NCI-H2107 (cell line): Measurements from ENCODE around the gene BRSK2.

Source experiments
- DNase-seq: peaks from one replicate; lab custom pipeline; 2025; lab: John Stamatoyannopoulos, UW

Gene BRSK2

DNA sequence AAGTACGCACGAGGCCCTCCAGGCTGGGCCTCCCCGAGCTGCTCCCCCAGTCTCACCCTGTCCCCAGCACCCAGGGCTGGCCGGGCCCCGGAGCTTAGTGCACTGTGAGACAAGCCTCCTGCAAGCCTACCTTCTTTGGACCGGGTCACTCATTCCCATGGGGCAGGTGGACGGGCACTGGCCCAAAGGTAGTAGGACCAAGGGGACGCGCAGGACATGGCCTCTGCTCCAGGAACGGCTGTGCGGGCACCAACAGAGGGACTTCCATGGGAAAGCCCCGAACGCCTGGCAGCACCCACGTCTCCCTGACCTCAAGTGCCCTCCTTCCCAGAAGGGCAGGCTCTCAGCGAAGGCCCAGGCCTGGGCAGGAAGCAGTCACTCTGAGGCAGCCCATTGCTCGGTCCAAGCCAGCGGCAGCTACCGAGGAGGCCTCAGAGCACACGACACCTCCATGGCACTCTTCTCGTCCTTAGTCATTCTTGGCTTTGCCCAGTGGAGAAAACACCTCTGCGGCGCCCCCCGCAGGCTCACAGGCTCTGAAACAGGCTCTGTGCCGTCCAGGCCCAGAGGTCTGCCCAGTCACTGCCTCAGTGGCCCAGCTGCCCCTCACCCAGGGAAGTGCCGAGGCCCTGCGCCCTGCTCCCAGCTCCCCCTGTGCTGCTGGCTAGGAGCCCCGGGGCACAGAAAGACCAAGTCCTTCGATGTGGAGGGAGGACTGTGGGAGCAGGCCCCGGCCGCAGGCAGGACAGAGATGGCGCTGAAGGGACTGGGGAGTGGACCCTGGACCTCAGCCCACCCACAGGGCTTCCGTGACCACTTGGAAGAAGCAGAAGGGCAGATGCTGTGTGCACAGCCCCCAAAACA is 93.1 kb downstream of the BRSK2 start:
- no peak for DNase-seq

DNA sequence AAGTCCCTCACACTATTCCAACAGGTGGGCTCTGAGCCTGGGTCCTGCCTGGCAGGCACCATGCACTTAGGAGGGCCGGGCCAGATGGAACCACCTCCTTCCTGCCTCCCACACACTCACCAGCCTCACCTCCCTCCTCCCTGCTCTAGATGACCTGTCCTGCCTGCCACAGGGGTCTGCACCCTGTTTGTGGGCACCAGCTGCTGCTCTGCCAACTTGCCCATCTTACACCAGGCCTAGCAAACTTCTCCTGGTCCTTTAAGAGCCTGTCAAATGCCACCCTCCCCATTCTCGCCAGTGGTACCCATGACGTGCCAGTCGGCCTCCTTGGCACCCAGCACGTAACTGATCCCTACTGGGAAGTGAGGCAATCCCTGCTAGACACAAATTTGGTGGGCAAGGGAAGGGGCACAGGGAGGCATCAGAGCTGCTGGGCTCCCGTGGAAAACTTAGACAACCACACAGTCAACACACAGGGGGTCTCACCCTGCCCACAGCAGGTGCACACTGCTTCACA is 93.8 kb downstream of the BRSK2 start:
- DNase-seq, result no peak

DNA sequence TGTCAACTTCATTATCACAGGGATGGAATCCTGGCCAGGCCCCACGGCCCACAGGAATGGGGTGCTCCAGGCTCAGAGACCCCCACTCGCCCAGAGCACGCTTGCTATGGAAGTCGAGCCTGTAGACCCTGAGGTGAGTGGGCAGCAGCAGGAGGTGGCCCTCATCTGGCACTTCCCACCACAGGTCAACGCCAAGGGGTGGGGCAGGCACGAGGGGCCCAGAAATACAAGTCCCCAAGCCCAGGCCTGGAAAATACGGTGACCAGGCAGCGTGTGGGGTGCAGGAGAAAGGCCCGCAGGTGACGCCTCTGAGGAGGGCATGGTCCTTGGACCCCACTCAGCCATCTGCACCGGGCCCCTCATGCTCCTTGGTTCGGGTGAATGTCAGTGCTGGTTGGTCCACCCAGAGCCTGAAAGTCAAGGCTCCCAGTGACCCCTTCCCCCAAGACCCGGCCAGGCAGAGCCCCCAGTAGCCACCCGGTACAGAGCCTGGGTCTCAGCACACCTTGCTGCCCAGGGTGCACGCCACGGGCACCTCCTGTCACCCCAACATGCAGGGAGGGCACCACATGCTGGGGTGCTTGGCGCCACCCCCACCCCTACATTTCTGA is 94.4 kb downstream of the BRSK2 start:
- DNase-seq, result no peak

DNA sequence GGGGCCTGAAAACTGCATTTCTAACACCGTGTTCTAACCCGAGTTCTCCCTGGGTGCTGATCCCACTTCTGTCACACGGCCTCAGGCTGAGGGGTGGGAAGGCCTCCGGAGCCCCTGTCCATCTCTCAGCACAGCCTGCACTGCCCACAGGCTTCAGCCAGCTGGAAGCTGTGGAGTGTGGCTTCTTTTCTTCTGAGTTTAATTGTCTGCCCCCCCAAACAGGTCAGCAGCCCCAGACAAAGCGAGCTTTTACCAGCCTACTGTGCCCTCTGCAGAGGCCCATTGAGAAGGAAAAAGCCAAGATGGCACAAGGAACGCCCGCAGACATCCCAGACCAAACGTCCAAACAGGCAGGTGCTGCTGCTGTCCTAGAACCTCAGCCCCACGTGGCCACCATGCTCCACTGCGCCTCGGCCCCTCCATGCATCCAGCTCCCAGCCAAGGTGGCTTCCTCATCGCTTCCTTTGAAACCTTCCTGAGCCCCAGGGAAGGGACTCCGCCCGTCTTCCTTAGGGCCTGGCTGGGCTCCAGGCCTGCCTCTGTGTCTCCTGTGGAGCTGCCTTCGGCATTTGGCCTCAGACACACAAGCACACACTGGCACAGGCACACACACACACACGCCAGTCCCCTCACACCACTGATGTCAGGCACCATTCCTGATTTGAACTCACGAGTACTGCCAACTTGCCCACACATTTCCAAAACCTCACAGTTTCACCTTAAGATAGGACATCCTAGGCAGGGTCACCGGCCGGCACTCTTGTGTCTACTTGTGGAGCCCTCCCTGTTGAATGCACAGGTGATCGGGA is 95.2 kb downstream of the BRSK2 start:
- no peak for DNase-seq

DNA sequence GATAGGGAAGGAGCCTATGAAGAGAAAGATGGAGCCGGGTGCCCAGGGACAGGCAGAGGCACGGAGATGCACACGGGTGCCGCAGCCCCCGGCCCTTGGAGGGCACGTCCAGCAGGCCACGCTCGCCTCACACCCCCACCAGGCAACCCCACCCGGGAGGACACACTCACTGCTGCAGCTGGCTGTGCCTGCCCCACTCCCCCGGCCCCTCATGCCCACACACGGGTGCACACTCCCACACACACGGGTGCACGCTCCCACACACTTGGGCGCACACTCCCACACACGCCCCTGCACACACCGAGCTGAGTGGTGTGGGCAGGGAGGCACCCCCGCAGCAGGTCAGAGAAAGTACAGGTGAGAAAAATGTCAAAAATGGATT is 95.8 kb downstream of the BRSK2 start:
- no peak for DNase-seq

DNA sequence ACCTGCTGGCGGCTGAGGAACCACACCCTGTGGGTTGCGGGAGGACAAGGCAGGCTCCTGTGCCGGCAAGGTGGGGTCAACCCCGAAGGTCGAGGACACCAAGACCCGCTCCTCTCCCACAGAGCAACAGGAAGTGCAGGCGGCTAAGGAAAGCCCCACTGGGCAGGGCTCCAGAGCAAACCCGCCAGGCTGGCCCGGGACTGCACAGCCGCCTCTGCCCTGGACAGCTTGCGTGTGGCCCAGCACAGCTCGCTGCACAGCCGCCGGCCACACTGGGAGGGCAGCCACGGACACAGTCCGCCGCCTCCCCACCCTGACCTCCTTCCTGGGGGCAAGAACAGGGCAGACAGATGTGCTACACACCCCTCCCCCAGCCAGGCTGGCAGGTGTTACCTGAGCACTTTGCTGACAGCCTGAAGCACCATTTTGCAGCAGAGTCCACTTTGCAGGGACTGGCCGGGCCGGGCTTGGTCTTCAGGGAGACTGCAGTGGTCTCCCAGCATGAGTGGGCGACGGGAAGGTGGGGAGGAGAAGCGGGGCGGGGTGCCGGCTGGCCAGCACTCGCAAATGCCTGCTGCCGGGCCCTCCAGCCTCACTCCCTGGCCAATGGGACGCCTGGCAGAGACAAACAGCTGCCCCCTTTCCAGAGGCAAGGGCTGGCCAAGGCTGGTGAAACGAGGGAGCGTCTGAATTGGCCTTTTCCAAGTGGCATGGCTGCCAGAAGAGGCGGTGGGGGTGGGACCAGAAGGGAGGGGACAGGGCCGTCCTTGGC is 96.5 kb downstream of the BRSK2 start, which contains the start of gene MOB2:
Gene MOB2 (minus strand): TSS at position 726 of the 772 bp plus-strand sequence. CDS start 223 bp downstream, at position 503.
- no peak for DNase-seq

DNA sequence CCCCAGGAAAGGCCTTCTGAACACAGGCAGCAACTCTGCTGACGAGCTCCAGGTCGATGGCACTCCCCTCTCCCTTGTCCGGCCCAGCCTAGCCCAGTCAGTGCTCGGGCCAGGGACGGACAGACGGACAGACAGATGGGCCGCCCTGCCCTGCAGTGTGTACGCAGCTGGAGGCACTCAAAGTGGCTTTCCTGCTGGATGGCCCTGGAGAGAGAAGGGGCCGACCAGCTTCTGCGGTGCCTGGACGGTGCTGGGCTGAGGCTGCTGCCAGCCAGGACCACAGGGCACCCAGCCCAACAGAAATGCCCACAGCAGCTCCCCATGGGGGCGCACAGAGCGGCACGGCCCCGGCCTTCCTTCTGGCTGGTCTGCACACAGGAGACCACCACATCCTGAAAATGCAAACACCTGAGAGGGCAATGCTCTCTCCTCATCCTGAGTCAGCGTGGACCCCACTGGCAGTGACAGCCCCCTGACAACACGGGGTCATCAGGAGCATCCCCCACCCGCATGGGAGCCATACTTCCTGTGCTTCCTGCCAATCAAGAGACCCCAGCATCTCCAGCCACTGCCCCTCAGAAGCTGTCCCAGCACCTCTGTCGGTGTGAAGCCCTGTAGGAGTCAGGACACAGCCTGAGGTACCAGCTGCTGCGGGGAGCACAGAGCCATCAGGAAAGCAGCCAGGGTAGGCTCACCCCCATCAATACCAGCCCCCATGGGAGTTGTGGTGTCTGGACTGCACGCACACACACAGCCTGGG is 97.5 kb downstream of the BRSK2 start:
- DNase-seq, result no peak

GRCh38 chr11:1487851-1488574 is 98.3 kb downstream of the BRSK2 start:
- DNase-seq, result no peak

DNA sequence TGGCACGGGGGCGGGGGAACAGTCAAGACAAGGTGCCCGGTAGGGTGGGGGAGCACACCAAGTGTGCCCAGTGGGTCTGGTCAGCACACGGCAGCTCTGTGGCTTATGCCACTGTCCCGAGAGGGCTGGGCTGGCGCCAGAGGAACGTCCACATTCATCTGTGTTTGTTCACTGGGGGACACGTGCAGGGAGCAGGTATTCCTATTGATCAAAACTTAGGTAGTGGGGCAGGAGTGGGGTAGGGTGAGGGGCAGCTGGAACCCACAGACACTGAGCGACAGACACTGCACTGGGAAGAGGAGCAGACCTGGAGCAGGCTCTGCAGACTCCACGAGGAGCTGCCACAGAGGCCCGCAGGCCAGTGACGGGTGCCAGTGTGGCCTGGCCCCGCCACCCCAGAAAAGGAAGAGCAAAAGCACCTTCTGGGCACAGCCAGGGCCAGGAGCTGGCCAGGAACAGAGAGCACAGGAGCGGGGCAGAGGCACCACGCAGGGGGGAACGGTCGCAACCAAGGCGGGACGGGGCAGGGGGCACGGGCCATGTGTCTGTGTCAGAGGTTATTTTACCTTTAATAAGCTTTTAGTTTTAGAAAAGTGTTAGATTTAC is 98.9 kb downstream of the BRSK2 start:
- no peak for DNase-seq

DNA sequence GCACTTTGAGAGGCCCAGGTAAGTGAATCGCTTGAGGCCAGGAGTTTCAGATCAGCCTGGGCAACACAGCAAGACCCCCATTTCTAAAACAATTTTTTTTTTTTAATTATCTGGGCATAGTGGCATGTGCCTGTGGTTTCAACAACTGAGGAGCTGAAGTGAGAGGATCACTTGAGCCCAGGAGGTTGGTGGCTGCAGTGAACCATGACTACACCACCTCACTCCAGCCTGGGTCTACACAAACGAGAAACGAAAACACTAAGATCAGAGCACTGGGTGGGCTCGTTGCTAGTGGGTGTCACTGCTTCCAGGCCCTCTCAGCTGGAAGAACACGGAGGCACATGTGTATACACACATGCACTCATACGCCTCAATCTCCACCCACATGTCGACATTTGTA is 100.9 kb downstream of the BRSK2 start:
- no peak for DNase-seq

GRCh38 chr11:1491379-1491778 is 101.6 kb downstream of the BRSK2 start:
- no peak for DNase-seq

DNA sequence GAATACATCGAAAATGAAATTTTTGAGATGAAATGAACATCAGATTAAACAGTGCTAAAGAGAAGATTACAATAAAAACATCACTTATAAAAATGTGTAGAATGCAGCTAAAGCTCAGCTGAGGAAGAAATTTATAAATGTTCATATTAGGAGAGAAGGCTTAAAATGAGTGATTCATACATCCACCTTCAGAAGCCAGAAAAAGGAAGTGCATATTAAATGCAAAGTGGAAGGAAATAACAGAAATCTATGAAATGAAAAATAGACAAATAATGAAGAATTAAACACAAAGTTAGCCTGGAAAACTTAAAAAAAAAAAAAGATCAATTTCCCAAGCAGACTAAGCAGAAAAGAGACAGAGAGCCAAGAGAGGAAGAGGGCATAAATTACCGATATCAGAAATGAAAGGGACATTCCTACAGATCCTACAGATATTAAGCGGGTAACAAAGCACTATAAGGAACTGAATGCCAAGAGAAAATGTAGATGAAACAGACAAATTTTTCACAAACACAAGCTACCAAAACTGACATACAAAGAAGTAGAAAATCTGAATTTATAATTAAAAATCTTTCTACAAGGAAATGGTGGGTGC is 104.0 kb downstream of the BRSK2 start:
- DNase-seq, result no peak

DNA sequence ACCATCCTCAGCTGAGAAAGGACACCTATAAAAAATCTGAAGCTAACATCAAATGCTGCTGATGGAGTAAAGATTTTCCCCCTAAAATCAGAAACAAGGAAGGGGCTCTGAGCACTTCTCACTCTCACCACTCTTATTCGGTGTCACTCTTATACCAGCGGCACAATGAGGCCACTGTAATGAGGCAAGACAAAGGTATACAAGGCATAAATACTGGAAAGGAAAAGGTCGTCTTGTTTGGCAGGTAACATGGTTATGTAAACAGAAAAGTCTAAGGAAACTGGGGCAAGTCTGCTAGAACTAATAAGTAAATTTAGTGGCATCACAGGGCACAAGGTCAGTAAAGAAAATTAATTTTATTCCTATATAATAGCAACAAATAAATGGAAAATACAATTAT is 104.9 kb downstream of the BRSK2 start:
- DNase-seq, result no peak

- DNase-seq, result no peak
Measured at GRCh38 chr11:1496091-1496760, 106.5 kb downstream of the BRSK2 start.

DNA sequence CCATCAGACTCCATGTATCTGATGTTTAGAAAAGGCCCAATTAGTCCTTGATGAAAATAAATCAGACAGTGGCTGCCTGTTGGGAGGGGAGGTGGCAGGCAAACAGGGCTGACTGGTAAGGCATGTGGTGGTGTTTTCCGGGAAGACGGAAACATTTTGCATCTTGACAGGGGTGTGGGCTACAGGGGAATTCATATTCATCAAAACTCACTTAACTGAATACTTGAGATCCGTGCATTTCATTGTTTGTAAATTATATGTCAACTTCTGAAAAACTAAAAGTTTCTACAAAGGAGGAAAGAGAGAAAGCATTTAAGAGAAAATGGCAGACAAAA is 107.0 kb downstream of the BRSK2 start:
- no peak for DNase-seq

- DNase-seq, result no peak
Measured at GRCh38 chr11:1497600-1497999, 107.9 kb downstream of the BRSK2 start.

DNA sequence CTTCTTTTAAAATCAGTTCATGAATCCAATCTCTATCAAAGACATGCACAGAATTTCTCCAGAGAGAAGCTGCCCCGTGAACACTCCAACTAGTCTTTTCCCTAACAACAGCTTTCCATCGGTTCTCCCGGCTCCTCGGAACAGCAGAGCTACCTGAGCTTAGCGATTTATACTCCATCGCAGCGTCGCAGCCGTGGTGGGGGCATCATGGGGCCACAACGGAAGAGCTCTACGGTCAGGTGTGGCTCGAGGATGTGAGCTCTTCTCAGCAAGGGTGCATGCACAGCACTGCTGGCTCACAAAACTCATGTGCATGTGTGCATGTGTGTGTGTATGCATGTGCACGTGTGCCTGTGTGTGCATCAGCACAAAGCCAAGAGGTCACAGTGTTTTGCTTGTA is 108.5 kb downstream of the BRSK2 start:
- no peak for DNase-seq

DNA sequence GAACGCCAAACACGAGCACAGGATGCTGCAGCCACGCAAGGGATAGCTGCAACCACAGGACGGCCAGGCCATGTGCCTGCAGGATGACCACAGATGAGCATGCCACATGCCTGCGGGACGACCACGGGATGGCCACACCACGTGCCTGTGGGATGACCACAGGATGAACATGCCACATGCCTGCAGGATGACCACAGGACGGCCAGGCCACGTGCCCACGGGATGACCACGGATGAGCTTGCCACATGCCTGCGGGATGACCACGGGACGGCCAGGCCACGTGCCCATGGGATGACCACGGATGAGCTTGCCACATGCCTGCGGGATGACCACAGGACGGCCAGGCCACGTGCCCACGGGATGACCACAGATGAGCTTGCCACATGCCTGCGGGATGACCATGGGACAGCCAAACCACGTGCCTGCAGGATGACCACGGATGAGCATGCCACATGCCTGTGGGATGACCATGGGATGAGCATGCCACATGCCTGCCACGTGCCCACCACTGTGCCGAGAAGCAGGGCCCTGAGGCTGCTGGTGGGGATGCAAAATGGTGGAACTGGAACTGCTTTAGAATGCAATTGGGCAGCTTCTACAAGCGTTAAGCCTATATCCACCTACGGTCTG is 109.6 kb downstream of the BRSK2 start:
- DNase-seq, result no peak

DNA sequence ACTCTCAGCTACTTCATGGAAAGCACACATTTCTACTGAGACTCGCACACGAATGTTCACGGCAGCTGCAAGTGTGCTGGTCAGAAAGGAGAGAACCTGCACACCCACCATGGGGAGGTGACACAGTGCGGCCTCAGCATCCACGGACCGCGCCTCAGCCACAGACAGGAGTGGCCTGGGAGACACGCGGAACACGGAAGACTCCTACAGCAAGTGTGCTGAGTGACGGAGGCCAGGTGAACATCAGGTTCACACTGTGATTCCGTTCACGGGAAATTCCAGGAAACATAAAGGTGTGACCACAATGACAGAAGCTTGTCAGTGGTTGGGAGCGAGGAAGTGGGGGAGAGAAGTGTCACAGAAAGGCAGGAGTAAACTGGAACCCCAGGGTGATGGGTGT is 110.2 kb downstream of the BRSK2 start:
- DNase-seq, result no peak
